Fibroblast of pulmonary artery (primary cell): ENCODE data around the gene TSPAN9.
"Not testable (repeated sequence)": the region's sequence is repeated elsewhere in the genome, so short reads cannot be mapped to it uniquely, and the experiment has no call there.

Experiments used
- DNase-seq: peaks from one replicate; pipeline ENCODE4 v3.0.0-alpha.2; 2010; ENCODE audit warnings: low read depth
- H3K4me3 ChIP-seq: replicated peaks from 2 replicates; pipeline ENCODE4 v1.5.1; 2011; ENCODE audit warnings: low read depth, mild to moderate bottlenecking, control low read depth, low read length, moderate library complexity
- CTCF ChIP-seq: IDR thresholded peaks from 2 replicates; pipeline ENCODE4 v1.5.1; 2011; ENCODE audit warnings: mild to moderate bottlenecking, control low read depth, low read length, inconsistent platforms; ENCODE audit errors: missing control alignments

Gene TSPAN9

GRCh38 chr12:3065300-3065699 lies 11.9 kb upstream of the TSPAN9 start:
- no peak for DNase-seq
- TF ChIP-seq CTCF, result no peak
- H3K4me3 ChIP-seq, result no peak overlapping the region

- H3K4me3 ChIP-seq, result not testable (repeated sequence)
Measured at GRCh38 chr12:3065846-3066245, 11.3 kb upstream of the TSPAN9 start.

GRCh38 chr12:3069714-3070113 lies 7.5 kb upstream of the TSPAN9 start:
- H3K4me3 ChIP-seq, result no peak overlapping the region
- no peak for TF ChIP-seq CTCF
- no peak for DNase-seq

More at GRCh38 chr12:3065846-3066245, 11.3 kb upstream of the TSPAN9 start:
- DNase-seq, result not testable (repeated sequence)

GRCh38 chr12:3071107-3071506 lies 6.1 kb upstream of the TSPAN9 start:
- H3K4me3 ChIP-seq, result no peak overlapping the region
- no peak for DNase-seq
- no peak for TF ChIP-seq CTCF

- no peak overlapping the region for H3K4me3 ChIP-seq
- TF ChIP-seq CTCF, result no peak
- DNase-seq, result no peak
Measured at GRCh38 chr12:3071710-3072109, 5.5 kb upstream of the TSPAN9 start.

GRCh38 chr12:3073438-3074250 lies 3.5 kb upstream of the TSPAN9 start:
- DNase-seq, result peak; percentile 92
- peak; percentile 99 for TF ChIP-seq CTCF
- H3K4me3 ChIP-seq, result no peak overlapping the region

GRCh38 chr12:3075315-3075714 lies 1.9 kb upstream of the TSPAN9 start:
- no peak for DNase-seq
- TF ChIP-seq CTCF, result no peak
- no peak overlapping the region for H3K4me3 ChIP-seq
